ENCODE measurements around the gene HHATL.

GRCh38 chr3:42686832-42687650 is 15.6 kb downstream of the HHATL start:
- TF ChIP-seq EZH2 (IDR thresholded peaks at IDR 0.05; ENCODE audit: borderline replicate concordance, low read depth, low read length, poor library complexity, severe bottlenecking) (no peak), CTCF (conservative IDR thresholded peaks at IDR 0.05; ENCODE audit: low read depth, low read length) (no peak)
